Transverse colon (tissue), 4 donors: ENCODE measurements around the gene TRMT61A.

Experiments used
- CTCF ChIP-seq, 5 experiments: fragments of 200-600 bp in 3 of 5; fragments of 450-650 bp in 2 of 5; sonication (generic) in 3 of 5; IDR thresholded peaks; 1 replicate in 2 of 5; 2 replicates in 3 of 5; pipeline ENCODE4 v1.5.1; 2016 to 2017; ENCODE audit warnings: antibody characterized with exemption in 5 of 5, inconsistent platforms in 3 of 5, mild to moderate bottlenecking in 2 of 5, moderate library complexity in 1 of 5
- POLR2A ChIP-seq: fragments of 450-650 bp; IDR thresholded peaks from one replicate; pipeline ENCODE4 v1.6.1; 2016; ENCODE audit warnings: antibody characterized with exemption, mild to moderate bottlenecking, moderate library complexity
- POLR2AphosphoS5 ChIP-seq, 3 donors: sonication (generic); formaldehyde crosslinking; IDR thresholded peaks; one replicate each; pipeline ENCODE4 v1.6.1; 2016; ENCODE audit warnings: antibody characterized with exemption in 3 of 3

GRCh38 chr14:103508521-103509329, 20.3 kb upstream of the TRMT61A start:
- TF ChIP-seq CTCF (IDR thresholded peaks at IDR 0.05) (no peak), POLR2A (no peak), POLR2AphosphoS5 (IDR thresholded peaks at IDR 0.05) (no peak)
